HepG2 (cell line): Measurements from ENCODE around the gene BCAS3. TPM values are rescaled to one million over a fixed set of nuclear protein-coding genes. Genes with fewer than 3 reads are reported as not detected.

ENCODE experiments used
- FIP1L1 ChIP-seq: fragments of 200-400 bp; formaldehyde crosslinking; IDR thresholded peaks from 2 replicates; pipeline ENCODE4 v1.6.1; 2018; ENCODE audit warnings: low read depth, mild to moderate bottlenecking, low read length, moderate library complexity, borderline replicate concordance; ENCODE audit not compliant: insufficient read depth
- IRF2 ChIP-seq: IDR thresholded peaks from 2 replicates; pipeline ENCODE4 v1.6.1; 2018; ENCODE audit warnings: missing genetic modification reagents, missing compliant biosample characterization
- KLF15 ChIP-seq: sonication (generic); formaldehyde crosslinking; IDR thresholded peaks from 2 replicates; pipeline ENCODE4 v1.8.1; 2023; ENCODE audit warnings: borderline replicate concordance, mild to moderate bottlenecking, inconsistent platforms, missing genetic modification reagents, mixed read lengths
- SMAD1 ChIP-seq: sonication (generic); formaldehyde crosslinking; IDR thresholded peaks from 2 replicates; pipeline ENCODE4 v1.4.0; 2020; ENCODE audit warnings: missing genetic modification reagents, low read depth, mild to moderate bottlenecking, borderline replicate concordance
- ZBTB40 ChIP-seq, 2 experiments: fragments of 450-650 bp in 1 of 2; sonication (generic) in 1 of 2; formaldehyde crosslinking in 1 of 2; IDR thresholded peaks; 2 replicates each; pipeline versions ENCODE4 v1.6.1 to v1.8.0; 2016 to 2022; ENCODE audit warnings: antibody characterized with exemption in 1 of 2, mild to moderate bottlenecking in 1 of 2, missing genetic modification reagents in 1 of 2
- ZMAT3 ChIP-seq: sonication (generic); formaldehyde crosslinking; conservative IDR thresholded peaks from 2 replicates; pipeline ENCODE4 v1.7.0; 2021; ENCODE audit warnings: missing genetic modification reagents
- ZNF3 ChIP-seq: IDR thresholded peaks from 2 replicates; pipeline ENCODE4 v1.7.0; 2017; ENCODE audit warnings: inconsistent platforms
- ZNF407 ChIP-seq: sonication (generic); formaldehyde crosslinking; IDR thresholded peaks from one replicate; pipeline ENCODE4 v1.5.1; 2020; ENCODE audit warnings: mild to moderate bottlenecking, missing genetic modification reagents; ENCODE audit errors: not compliant biosample characterization
- ZNF678 ChIP-seq: sonication (generic); formaldehyde crosslinking; IDR thresholded peaks from 2 replicates; pipeline ENCODE4 v1.4.0; 2020; ENCODE audit warnings: mild to moderate bottlenecking, missing genetic modification reagents
- ZZZ3 ChIP-seq: sonication (generic); formaldehyde crosslinking; IDR thresholded peaks from 2 replicates; pipeline ENCODE4 v1.4.0; 2020; ENCODE audit warnings: missing genetic modification reagents, mild to moderate bottlenecking, borderline replicate concordance
- polyA plus RNA-seq, 8 experiments: library from polyadenylated mRNA; depleted of rRNA in 3 of 8; stranded (reverse) in 7 of 8; unstranded in 1 of 8; fragments of >200 nt; fragmentation: Illumina TruSeq in 4 of 8; extraction: Trizol in 4 of 8; gene quantifications; 2 replicates each; pipeline versions ENCODE4 v1.2.1 to v1.2.3, GENCODE V29; 2011 to 2016; ENCODE audit warnings: low read depth in 4 of 8, missing spikeins in 1 of 8, mixed read lengths in 1 of 8; ENCODE audit not compliant: insufficient read depth in 1 of 8
- total RNA-seq, 5 experiments: library from RNA; depleted of rRNA; stranded (reverse); fragments of >200 nt; fragmentation: Illumina TruSeq; extraction: Trizol; gene quantifications; 2 replicates each; pipeline ENCODE4 v1.2.3, GENCODE V29; 2016; ENCODE audit warnings: low read depth in 1 of 5

BCAS3 gene
- total and polyA plus RNA-seq, 2 of the 13 experiments (the other 11 are each of a cell fraction or from before 2014, with no cell fraction given): 10.7 to 11.2 TPM

GRCh38 chr17:61416540-61417363, 739.1 kb downstream of the BCAS3 start (continued):
- TF ChIP-seq ZBTB40 (IDR thresholded peaks at IDR 0.05) (no peak), ZBTB40 (CRISPR knock-in tag; IDR thresholded peaks at IDR 0.05) (no peak), ZNF407 (no peak), ZNF678 (CRISPR knock-in tag) (no peak), ZZZ3 (no peak), ZMAT3 (no peak), SMAD1 (CRISPR knock-in tag) (peak; percentile 87; the same call in 1 of the 2 replicates), FIP1L1 (no peak), KLF15 (CRISPR knock-in tag) (no peak; the same call in 1 of the 2 replicates), IRF2 (CRISPR knock-in tag) (peak; percentile 75; the same call in 1 of the 2 replicates), ZNF3 (CRISPR knock-in tag) (no peak)
